Body of pancreas (tissue), 4 donors: ENCODE results near the gene KHDRBS2.

Source experiments
- CTCF ChIP-seq, 7 experiments: fragments of 450-650 bp in 4 of 7; fragments of 200-600 bp in 3 of 7; sonication (generic) in 3 of 7; IDR thresholded peaks; one replicate each; pipeline ENCODE4 v1.5.1; 2016 to 2019; ENCODE audit warnings: antibody characterized with exemption in 7 of 7
- POLR2A ChIP-seq, 3 donors: fragments of 450-650 bp; IDR thresholded peaks; one replicate each; pipeline ENCODE4 v1.6.1; 2016; ENCODE audit warnings: antibody characterized with exemption in 3 of 3, mild to moderate bottlenecking in 2 of 3

GRCh38 chr6:61935242-61935846 lies 350.7 kb downstream of the KHDRBS2 start:
- no peak for TF ChIP-seq CTCF (IDR thresholded peaks at IDR 0.05)
- TF ChIP-seq POLR2A (IDR thresholded peaks at IDR 0.05), result no peak
